HG03571 (cell line): ENCODE results near the gene THEMIS.
"Not testable (repeated sequence)": the region's sequence is repeated elsewhere in the genome, so short reads cannot be mapped to it uniquely, and the experiment has no call there.

Source experiments
- ATAC-seq: cut with Tn5 transposase; IDR thresholded peaks from one replicate; pipeline ENCODE4 v1.9.1; 2021; ENCODE audit not compliant: unreplicated experiment

THEMIS gene

DNA sequence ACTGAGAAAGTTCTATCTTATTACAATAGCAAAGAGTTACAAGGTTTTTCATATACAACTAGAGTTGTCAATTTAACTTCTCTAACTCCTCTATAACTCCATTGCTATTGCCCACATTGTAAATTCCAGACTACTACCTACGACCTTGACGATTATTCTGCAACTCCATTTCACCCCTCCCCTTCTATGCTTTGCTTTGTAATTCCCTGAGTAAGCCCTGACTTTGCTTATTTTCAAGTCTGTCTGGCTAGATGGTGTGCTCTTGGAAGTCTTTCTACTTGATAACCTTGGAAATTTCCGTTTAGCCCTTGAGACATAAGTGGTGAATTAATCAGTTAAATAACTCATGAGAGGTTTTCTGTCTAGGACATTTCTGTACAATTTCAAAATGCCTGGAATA, 162.4 kb downstream of the THEMIS start:
- no peak for ATAC-seq

- no peak for ATAC-seq
Observed at GRCh38 chr6:127737768-127738167, 163.1 kb downstream of the THEMIS start.

GRCh38 chr6:127737009-127737486, 163.8 kb downstream of the THEMIS start:
- ATAC-seq = peak; percentile 84

DNA sequence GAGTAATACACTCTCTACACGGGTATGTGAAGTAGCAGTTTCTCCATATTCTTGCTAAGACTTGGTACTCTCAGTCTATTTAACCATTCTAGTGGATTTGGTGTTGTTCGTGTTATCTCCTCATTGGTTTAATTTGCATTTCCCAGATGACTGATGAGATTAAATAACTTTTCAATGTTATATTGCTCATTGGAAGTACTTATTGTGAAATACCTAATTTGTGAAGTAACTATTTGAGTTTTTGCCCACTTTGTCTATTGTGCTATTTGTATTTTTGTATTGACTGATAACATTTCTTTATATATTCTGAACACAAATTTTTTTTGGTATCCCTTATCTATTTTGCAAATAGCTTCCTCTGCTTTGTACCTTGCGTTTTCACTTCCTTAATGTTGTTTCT, 167.9 kb downstream of the THEMIS start:
- no peak for ATAC-seq

- no peak for ATAC-seq
Observed at GRCh38 chr6:127727260-127727953, 173.5 kb downstream of the THEMIS start.

GRCh38 chr6:127725821-127726220, 175.0 kb downstream of the THEMIS start:
- ATAC-seq = no peak

GRCh38 chr6:127718694-127719093, 182.2 kb downstream of the THEMIS start:
- no peak for ATAC-seq

DNA sequence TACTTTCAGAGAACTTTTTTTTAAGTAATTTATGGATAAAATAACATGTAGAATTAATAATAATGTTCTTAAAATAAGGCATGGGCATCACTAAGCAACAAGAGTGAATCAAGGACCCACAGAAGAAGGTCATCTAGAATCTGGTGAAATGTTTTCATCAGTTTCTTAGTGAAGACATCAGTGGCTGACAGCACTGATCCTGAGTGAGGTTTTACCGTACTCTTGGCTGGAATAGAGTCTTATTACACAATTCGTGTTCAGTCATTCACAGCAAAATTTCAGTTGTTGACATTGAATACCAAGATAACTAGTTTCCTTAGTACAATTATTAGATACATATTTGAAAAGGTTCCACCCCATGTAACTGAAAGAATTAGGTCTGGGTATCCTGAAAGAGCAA, 183.5 kb downstream of the THEMIS start:
- ATAC-seq = no peak

DNA sequence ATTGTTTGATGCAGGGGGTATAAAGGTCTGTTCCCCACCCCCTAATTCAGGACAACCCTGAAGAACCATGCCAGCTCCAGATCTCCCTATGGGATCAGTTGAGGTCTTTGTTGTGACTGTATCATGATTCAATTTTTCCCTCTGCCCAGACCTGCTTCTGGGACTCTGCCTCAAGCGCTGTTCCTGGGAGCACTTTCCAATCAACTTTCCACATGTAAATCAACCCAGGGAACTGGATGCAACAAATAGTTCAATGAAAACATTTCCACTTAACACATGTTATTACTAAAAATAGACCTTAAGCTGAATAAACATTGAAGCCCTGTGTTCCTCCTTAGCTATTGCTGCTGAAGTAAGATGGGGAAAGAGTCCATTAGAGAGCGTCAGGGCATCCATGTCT, 184.4 kb downstream of the THEMIS start:
- no peak for ATAC-seq

- no peak for ATAC-seq
Observed at GRCh38 chr6:127710668-127711067, 190.2 kb downstream of the THEMIS start.

DNA sequence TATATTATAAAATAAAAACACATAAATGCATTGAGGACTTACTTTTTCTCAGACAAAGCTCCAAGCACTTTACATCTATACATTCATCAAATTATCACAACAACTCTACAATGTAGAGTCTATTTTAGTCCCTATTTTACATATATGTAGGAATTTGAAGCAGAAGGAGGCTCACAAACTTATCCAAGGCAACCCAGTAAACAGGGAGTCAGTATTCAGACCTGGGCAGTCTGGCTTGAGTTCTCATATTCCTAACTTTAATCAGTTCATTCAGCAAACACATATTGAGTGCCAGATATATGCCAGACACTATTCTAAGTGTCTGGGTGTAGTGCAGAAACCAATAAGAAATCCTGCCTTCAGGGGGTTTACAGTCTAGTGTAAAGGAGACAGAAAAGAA, 194.6 kb downstream of the THEMIS start:
- no peak for ATAC-seq

DNA sequence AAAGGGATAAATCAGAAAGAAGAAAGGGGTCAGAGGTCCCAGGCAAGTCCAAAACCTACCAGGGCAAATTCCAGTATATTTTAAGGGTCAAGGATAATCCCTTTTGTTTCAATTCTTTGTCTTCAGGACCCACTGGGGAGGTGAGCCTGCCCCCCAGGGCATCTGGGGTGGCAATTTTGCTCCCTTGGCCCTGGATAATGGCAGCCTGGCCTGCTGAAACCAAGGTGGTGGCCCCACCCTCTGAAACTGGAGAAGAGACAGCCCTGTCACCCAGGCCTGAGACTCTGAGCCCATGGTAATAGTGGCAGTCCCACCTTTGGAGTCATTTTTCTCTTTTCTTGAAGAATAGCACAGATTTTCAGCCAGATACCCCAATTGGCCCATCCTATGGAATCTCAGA, 205.8 kb downstream of the THEMIS start:
- no peak for ATAC-seq

GRCh38 chr6:127691146-127691545, 209.7 kb downstream of the THEMIS start:
- ATAC-seq = no peak

- ATAC-seq = no peak
Observed at GRCh38 chr6:127690588-127690987, 210.3 kb downstream of the THEMIS start.

DNA sequence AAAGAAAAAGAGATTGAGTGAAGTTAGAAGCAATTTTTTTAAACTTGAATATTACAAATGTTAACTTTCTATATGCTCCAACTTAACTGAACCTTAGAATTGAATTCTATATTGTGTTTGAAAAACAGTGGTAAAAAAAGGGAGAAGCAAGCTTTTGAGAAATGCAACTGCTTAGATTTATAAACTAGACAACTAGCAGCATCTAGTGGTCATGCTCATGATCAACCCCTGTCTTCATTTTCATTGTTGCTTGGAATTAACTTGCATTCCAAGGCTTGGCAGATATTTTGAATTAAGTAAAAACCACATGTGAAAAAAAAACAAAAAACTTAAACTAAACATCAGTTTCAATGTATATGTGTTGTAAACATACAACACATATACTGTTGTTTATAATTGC, 210.8 kb downstream of the THEMIS start:
- ATAC-seq = no peak

DNA sequence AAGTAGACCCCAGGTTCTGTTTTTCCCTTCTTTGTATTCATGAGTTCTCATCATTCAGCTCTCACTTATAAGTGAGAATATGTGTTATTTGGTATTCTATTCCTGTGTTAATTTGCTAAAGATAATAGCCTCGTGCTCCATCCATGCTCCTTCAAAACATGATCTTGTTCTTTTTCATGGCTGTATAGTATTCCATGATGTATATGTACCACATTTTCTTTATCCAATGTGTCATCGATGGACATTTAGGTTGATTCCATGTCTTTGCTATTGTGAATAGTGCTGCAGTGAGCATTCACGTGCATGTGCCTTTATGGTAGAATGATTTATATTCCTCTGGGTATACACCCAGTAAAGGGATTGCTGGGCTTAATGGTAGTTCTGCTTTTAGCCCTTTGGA, 213.4 kb downstream of the THEMIS start:
- not testable (repeated sequence) for ATAC-seq

GRCh38 chr6:127686084-127686483, 214.8 kb downstream of the THEMIS start:
- no peak for ATAC-seq

- ATAC-seq = no peak
Observed at GRCh38 chr6:127684501-127684900, 216.4 kb downstream of the THEMIS start.
